ENCODE data around the gene WDR49.

WDR49 gene

DNA sequence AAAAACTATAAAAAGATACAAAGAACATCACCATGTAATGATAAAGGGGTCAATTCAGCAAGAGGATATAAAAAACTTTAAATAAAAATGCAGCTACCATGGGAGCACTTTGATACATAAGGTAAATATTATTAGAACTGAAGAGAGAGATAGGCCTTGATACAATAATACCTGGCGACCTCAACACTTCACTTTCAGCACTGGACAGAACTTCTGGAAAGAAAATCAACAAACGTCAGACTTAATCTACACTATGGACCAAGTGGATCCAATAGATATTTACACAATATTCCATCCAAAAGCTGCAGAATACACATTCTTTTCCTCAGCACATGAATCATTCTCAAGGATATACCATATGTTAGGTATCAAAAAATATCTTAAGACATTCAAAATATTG, 42.0 kb downstream of the WDR49 start:
- no peak for DNase-seq

DNA sequence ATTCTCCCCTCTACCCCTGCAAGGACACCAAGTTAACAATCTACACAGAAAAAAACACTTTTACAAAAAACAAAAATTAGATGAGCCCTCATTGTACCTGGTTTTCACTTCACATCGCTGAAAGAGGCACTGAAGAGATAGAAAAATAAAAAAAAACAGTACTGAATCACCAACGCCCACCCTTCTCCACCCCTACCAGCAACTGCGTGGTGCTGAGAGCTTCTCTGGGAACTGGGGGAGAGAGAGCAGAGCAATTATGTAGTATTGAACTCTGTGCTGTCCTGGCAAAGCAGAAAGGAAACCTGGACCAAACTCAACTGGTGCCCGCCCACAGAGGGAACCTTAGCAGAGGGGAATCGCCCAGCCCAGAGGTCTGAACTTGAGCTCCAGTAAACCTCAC, 44.6 kb downstream of the WDR49 start:
- DNase-seq = no peak

DNA sequence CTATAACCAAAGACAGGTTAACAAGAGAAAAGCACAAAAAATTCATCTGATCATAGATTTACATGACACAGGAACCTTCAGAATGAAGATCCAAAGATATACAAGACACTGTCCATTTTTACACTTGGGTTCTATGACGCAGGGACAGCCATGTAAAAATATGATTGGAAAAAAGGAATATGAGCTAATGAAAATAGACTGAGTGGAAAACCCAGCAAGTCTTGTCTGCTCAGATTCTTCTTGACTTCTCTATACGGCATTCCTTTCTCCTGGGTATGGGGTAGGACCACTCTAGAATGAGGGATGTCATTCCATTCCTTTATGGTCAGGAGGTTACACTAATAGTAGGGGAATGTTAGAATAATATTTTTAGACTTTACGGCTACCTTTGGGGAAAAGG, 46.9 kb downstream of the WDR49 start:
- no peak for DNase-seq

DNA sequence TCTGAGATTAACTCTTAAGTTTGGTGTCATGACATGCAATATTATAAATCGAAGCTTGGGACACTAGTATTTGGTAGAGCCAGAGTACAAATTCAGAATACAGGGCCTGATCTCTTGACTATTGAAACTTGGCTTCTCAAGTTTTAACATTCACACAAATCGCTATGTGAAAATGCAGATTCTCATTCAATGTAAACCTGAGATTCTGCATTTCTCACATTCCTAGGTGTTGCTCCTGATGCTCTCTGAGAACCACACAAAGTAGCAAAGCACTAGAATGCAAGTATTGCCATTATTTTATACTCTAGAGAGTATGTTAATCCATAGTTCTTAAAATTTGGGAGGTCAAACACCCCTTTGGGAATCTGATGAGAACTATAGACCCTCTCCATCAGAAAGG, 47.9 kb downstream of the WDR49 start:
- no peak for DNase-seq

DNA sequence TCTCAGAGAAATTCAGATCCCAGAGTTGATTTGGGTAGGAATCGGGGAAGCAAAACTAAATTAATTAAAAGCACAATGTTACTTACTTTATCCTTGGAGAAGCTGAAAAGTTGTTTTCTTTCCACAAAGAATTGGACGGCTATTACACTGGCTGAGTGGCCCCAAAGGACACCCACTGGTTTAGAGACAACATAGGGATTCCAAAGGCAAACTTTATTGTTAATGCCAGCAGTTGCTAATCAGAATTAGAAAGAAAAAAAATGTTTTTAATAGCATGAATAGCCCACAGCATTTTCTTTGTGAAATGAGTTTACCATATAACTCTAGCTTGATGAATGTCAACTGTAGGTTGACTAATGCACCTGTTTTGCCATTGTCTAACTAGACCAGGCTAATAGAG, 51.7 kb downstream of the WDR49 start:
- no peak for DNase-seq

DNA sequence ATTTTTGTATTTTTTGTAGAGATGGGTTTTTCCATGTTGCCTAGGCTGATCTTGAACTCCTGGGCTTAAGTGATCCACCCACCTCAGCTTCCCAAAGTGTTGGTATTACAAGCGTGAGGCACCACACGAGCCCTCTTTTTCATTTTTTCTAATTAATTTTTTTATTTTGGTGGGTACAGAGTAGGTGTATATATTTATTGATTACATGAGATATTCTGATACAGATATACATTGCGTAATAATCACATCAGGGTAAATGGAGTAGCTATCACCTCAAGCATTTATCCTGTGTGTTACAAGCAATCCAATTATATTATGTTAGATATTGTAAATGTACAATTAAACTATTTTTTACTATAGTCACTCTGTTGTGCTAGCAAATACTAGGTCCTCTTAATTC, 66.1 kb downstream of the WDR49 start:
- DNase-seq = no peak

DNA sequence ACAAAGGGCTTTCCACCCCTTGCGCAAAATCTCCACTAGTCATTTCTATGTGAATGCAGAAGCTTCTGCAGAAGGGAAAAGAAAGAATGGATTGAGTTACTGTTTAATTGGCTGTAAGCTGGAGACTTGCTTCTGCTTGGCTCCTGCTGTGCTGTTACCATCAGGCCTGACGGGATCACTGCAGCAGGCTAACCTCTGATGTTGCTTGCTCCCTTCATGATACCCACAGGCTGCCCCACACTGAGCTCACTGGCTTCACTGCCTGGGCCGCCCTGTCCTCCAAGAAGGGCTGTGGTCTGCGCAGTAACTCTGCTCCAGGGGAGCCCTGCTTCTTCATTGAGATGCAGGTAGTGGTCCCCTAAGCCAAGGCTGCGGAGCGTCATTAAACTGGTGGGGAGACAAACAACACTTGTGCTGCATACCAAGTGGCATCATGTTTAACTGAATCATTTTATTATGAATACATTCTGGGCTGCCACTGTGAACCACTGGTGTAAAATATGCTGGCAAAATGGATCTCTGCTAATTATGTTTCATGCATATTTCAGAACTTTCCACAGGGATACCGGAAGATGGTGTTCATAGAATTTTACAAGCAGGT, 78.6 kb downstream of the WDR49 start:
- no peak for DNase-seq

DNA sequence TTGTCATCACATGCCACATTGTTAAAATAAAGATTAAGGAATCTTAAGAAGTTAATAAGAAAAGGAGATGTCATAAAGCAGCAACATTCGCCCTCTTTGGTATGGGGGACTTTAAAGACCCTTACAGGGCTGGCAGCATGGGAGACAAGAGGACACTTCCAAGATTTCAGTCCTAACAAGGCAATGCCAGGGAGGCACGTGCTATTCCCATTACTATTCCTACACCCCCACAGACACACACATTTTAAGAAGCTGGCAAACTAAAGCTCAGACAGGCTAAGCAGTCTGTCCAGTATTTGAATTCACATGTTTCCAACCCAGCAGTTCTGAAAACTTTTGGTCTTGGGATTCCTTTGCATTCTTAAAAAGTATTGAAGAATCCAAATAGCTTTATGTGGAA, 80.8 kb downstream of the WDR49 start:
- DNase-seq = no peak

DNA sequence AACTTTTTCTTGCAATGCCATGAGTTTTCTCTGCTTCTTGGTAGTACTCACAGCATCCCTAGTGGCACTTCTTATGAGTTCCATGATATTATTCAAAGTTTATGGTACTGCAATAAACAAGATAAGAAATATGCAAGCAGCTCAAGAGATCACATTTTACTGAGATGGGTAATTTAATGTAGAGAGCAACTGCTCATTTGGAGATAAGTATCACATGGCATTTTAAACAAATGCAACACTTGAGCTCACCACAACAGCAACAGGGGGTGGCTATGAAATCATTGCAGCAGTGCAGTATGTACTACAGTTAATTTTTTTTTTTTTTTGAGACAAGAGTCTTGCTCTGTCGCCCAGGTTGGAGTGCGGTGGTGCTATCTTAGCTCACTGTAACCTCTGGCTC, 85.1 kb downstream of the WDR49 start:
- DNase-seq = no peak

DNA sequence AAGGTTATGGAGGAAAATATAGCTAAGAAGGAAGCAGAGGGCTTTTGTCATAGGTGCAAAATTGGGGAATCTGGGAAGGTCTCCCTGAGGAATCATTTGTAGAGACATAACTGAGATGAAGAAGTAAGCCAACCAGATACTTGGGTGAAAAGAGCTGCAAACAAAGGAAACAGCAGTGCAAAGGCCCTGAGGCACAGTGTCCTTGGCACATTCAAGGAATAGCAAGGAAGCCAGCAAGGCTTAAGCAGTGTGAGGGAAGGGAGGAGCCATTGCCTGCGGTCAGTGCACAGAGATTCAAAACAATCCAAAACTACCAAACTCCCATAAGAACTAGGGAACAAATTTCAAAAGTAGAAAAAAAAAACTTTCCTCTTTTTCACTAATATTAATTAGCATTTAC, 88.3 kb downstream of the WDR49 start:
- DNase-seq = no peak

DNA sequence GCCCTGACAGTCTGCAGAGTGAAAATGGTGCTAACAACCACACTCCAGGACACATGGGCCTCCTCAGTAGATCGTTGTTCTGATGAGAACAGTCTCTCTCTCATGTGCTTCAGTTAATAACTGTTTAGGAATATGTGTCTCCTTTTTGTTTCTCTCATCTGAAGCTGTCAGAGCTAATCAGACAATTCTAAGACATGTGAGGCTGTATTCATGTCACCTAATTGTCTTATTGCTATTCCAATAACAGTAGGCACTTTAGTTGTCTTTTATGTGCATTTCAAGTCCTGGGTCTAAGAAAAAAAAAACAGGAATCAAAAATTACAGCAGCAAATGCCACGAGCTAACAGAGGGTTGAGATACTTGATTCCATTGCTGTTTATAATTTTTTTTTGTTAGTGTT, 89.1 kb downstream of the WDR49 start:
- no peak for DNase-seq

DNA sequence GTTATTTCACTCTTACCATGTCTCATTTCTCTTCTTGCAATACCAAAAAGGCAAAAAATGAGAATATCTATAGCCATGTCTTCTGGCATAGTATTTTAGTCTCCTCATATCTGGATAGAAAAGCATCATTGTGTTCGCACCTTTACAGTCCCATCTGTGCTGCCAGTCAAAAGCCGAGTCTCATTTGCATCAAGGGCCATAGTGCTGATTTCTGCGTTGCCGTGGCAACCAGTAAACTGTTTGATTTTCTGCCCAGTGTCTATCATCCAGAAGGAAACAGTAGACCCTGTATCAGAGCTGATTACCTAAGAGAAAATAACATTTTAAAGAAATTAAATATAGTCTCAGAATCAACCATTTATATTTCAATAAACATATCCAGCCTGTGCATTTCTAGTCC, 93.8 kb downstream of the WDR49 start:
- no peak for DNase-seq

DNA sequence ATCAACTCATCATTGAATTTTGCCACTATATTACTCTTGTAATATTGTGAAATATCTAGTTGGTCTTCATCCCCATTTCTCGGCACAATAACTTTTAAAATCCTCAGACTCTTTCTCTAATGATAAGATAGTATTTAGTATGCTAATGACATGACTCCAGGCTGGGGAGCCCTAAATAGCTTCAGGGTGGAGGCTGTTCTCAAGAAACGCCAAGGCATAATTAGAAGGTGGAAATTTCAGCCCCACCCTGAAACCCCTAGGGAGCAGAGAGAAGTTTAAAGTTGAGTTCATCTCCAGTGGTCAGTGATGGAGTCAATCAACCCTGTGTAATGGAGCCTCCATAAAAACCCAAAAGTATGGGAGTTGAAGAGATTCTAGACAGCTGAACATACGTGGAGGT, 98.8 kb downstream of the WDR49 start:
- no peak for DNase-seq

DNA sequence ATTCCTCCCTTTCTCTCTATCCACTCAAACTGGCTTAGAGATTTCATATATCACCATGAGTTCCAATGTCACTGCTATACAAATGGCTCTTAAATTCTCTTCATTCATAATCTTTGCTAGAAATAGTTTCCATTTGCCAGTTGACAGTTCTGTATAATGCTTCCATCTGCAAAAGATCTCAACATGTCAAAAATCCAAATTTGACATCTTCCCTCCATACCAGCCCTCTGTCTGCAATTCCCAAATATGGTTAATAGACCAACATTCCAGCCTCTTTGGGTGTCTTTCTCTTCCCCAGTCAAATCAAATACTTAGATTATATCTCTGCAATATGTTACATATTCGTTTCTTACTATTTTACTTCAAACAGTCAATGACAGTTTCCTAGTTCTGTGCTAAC, 115.7 kb downstream of the WDR49 start:
- DNase-seq = no peak

DNA sequence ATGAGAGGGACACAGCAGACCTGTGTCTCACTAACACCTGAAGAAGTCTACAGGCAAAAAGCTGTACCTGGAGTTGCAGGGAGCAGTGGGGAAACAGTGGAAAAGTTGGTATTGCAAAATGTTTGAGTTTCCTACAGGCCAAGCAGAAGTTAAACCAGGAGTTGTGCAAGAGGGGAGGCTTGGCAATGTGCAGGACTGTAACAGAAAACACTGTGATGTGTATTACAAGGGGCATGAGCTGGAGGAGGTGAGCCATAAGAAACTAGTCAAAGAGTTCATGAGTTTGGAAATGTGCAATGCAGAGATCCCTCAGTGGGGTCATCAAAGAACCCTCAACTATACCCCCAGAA, 132.8 kb downstream of the WDR49 start:
- no peak for DNase-seq

DNA sequence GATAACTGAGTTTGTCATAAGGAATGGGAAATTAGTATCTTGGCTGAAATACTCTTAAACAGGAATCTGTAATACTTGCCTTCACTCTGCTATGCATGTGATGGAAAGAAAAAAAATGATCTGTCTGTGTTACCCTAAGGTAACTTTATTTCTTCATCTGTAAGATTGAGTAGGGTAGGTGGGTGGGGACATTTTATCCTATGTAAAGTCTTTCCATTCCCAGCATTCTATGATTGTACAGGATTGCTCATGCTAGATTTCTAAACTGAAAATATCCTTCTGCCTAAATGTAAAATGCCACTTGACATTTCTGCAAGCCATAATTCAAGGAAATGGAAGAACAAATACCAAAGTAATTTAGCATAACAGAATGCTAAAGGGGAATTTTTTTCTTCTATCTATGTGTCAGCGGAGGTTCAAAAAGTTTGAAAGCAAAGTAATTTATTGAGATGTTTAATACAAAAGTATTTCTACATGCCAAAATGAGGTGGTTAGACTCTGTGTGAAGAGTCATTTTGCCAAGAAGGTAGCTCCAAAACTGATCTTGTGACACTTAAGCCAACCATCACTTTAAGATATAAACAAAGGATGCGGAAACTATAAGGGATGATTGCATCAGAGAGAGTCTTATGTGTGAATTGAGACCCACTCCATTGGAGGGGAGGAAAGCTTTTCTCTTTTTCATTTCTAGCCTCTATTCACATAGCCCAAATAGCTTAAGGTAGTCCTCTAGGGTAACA, 133.3 kb downstream of the WDR49 start:
- DNase-seq = no peak

DNA sequence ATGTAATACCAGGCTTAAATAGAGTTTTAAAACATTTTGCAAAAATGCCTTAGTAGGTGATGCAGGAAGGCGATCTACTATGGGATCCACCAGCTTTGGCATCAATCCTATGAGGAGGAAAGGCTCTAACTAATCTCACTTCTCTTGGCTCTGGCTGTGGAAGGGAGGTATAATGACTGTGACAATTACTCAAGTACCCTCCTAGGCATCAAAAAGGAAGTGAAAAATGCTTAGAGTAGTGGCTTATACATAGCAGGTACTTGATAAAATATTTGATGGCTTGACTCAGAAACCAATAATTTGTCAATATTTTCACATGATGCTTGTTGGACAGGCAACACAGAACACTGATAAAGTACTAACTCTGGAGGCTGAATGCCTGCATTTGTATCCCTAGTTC, 145.8 kb downstream of the WDR49 start:
- DNase-seq = no peak

DNA sequence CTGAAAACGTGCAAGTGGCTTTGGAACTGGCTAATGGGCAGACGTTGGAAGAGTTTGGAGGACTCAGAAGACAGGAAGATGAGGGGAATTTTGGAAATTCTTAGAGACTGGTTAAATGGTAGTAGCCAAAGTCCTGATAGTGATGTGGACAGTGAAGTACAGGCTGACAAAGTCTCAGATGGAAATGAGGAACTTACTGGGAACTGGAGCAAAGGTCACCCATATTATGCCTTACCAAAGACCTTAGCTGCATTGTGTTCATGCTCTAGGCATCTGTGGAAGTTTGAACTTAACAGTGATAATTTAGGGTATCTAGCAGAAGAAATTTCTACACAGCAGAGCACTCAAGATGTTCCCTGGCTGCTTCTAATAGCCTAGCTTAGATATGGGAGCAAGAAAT, 151.3 kb downstream of the WDR49 start:
- no peak for DNase-seq

DNA sequence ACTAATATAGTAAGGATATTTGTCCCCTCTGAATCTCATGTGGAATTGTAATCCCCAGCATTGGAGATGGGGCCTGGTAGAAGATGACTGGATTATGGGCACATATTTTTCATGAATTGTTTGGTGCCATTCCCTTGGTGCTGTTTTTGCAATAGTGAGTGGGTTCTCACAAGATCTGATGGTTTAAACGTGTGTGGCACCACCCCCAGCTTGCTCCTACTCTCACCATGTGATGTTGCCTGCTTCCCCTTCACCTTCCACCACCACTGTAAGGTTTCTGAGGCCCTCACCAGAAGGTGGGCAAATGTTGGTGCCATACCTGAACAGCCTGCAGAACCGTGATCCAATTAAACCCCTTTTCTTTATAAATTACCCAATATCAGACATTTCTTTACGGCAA, 151.8 kb downstream of the WDR49 start:
- DNase-seq = no peak

DNA sequence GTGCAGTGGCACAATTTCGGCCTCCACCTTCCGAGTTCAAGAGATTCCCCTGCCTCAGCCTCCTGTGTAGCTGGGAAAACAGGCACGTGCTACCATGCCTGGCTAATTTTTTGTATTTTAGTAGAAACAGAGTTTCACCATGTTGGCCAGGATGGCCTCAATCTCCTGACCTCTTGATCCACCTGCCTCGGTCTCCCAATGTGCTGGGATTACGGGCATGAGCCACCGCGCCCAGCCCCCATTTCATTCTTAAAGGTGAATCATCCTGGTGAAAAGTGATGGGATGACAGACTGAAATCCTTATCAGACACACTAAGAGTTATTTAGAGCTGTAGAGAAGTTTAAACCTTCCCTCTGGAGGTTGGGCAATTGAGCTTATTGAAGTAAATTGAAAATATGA, 155.8 kb downstream of the WDR49 start:
- no peak for DNase-seq

DNA sequence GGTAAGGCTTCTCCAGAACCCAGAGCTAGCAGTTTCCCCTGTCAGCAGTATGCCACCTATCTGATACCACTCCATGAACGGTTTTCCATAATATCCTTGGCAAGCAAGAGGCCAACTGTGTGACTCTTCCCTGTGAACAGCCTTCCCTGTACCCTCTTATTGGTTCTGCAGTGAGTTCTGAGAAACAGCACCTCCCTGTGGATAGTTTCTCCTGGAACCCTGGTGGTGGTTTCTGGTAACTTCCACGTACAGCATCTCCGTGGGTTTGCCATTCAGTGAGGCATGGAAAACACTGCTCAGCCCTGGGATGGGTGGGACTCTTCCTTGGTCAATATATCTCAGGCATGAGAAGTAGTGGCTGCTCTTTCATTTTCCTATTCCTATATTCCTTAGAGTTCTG, 160.5 kb downstream of the WDR49 start:
- DNase-seq = no peak

DNA sequence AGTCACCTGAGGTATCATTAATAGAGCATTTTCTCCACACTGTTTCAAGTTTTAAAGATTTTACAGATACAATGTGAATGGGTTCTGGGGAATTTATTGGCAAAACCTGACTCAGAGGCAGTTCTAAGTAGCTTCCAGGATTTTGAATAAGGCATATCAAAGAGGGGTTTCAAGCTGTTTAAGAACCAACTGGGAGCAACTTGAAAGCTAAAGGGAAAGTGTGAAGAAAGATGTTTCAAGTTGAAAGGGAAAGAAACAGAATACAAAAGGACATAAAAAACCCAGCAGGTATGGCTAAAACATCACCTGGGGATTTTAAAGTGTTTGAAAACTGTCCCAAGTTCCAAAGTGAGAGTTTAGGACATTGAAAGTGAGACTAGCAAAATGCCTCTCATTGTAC, 162.1 kb downstream of the WDR49 start:
- no peak for DNase-seq

DNA sequence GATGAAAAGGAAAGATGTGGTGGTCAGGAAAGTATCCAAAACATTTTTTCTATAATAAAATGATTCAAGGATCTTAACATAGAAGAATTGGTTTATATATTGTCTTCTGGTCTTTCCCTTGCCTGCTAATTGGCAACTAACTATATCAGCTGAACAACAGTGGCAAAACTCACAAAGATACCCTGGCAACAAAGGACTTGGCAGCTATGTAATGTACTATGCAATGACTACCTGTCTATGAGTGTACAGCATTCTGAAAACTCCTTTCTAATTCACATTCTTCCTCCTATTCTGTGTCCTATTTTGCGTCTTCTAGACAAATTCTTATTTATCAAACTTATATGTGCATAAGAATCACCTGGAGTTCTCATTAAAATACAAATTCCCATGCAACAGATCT, 164.2 kb downstream of the WDR49 start:
- no peak for DNase-seq

DNA sequence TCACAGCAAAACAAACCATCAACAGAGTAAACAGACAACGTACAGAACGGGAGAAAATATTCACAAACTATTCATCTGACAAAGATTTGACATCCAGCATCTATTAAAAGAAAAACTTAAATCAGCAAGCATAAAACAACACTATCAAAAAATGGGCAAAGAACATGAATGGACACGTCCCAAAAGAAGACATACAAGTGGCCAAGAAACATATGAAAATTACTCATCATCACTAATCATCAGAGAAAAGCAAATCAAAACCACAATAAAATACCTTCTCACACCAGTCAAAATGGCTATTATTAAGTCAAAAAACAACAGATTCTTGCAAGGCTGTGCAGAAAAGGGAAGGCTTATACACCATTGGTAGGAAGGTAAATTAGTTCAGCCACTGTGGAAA, 166.2 kb downstream of the WDR49 start:
- DNase-seq = no peak

DNA sequence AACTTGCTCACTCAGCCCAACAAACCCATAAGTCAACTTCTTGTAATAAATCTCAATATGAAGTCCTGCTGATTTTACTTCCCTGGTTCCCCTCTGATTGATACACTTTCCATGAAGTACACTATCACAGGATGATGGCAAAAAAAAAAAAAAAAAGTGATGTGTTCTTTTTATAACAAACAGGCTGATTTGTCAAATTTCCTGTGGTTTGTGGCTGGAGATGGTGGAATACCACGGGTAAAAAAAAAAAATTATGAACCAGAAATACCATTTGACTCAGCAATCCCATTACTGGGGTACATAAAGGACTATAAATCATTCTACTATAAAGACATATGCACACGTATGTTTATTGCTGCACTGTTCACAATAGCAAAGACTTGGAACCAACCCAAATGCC, 169.2 kb downstream of the WDR49 start:
- no peak for DNase-seq

Data from stimulated activated naive CD4-positive, alpha-beta T cell treated with Interleukin-2 at 50 U/mL for 16 hours (primary cell).